Activated naive CD4-positive, alpha-beta T cell treated with anti-CD3 and anti-CD28 coated beads, Interleukin-2, amount 50 U/mL, for 72 hours (primary cell): ENCODE measurements around the gene CLCN4. TPM values are rescaled to one million over a fixed set of nuclear protein-coding genes. Genes with fewer than 3 reads are reported as not detected.

Experiments
- ATAC-seq, 2 donors: fragments of 150-1000 bp; cut with Tn5 transposase; 2 replicates each; pipeline ENCODE4 v1.10.0; 2021; ENCODE audit warnings: mild to moderate bottlenecking in 2 of 2, moderate library complexity in 2 of 2
- DNase-seq, 2 donors: peaks; one replicate each; pipeline ENCODE4 v3.0.0; 2021 to 2022; ENCODE audit warnings: low spot score in 2 of 2
- H3K27ac Mint-ChIP-seq, 2 donors: one replicate each; pipeline ENCODE4 v1.8.0; 2022; ENCODE audit warnings: mild to moderate bottlenecking in 2 of 2, mixed read lengths in 2 of 2
- H3K36me3 Mint-ChIP-seq, 2 donors: one replicate each; pipeline ENCODE4 v1.8.0; 2022; ENCODE audit warnings: mixed read lengths in 2 of 2
- H3K9me3 Mint-ChIP-seq, 2 donors: one replicate each; pipeline ENCODE4 v1.8.0; 2022; ENCODE audit warnings: mixed read lengths in 2 of 2
- total RNA-seq, 2 donors: library from RNA; stranded (reverse); gene quantifications; one replicate each; pipeline ENCODE4 v1.2.3, GENCODE V29; 2022

Gene CLCN4
- total RNA-seq, 2 donors from 2014 or later = not detected

DNA sequence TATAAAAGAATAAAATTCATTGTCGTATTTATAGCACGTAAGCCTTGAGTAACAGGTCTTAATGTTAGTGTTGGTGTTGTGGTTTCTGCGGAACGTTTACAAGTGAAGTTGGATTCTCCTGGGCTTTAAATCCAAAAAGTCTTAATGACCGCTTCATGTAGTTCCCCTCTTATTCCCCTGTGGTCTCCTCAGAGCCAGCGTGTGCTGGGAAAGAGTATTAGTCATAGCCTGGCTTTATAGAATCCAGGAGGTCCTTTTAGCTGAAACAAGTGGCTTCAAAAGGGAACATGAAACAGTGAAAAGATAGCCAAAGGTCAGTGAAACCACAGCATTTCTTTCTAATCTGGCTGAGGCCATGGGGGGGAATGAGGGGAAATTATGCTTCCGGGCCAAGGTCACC is 79.1 kb downstream of the CLCN4 start:
- H3K36me3 Mint-ChIP-seq = no peaks in the 10 kb centered on the region
- ATAC-seq = no peak

DNA sequence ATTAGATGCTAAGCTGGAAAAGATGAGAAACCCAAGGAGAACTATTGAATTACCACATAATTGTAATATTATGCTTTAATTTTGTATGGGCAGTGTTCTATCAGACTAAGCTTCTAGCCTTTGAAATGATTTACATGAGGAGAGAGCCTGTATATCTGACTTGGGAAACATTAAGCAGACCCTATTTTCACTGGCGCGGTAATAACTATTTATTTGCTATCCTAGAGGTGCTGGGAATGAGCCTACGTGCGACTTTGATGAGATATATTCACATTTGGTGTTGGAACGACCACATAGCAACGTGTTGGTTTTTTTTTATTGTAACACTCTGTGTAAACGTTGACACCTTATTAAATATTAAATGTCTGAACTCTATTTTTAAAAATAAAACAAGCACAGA is 80.5 kb downstream of the CLCN4 start:
- no peak for ATAC-seq
- H3K27ac Mint-ChIP-seq = no peak overlapping the region
- DNase-seq = no peak
- no peaks in the 10 kb centered on the region for H3K9me3 Mint-ChIP-seq
- no peaks in the 10 kb centered on the region for H3K36me3 Mint-ChIP-seq

More for the DNA sequence above, 79.1 kb downstream of the CLCN4 start:
- DNase-seq = no peak
- Mint-ChIP-seq H3K9me3 (no peaks in the 10 kb centered on the region), H3K27ac (no peak overlapping the region)

DNA sequence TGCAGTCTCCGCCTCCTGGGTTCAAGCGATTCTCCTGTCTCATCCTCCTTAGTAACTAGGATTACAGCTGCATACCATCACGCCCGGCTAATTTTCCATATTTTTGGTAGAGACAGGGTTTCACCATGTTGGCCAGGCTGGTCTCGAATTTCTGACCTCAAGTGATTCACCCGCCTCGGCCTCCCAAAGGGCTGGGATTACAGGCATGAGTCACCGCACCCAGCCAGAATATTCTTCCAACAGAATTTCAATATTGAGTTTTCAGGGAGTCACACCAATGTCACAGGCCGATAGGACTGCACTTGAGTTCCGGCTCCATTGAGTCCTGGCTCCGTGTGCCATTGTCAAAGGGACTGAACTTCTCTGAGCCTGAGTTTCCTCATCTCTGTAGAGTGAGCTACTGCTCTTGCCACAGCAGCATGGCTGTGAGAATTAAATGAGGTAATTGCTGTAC is 82.9 kb downstream of the CLCN4 start:
- no peaks in the 10 kb centered on the region for H3K36me3 Mint-ChIP-seq
- ATAC-seq (no peak), DNase-seq (no peak)
- H3K9me3 Mint-ChIP-seq = no peaks in the 10 kb centered on the region
- H3K27ac Mint-ChIP-seq = no peak overlapping the region

GRCh38 chrX:10240918-10241317 is 84.1 kb downstream of the CLCN4 start:
- ATAC-seq (no peak), DNase-seq (no peak)
- H3K27ac Mint-ChIP-seq = no peak overlapping the region
- H3K9me3 Mint-ChIP-seq = no peaks in the 10 kb centered on the region
- H3K36me3 Mint-ChIP-seq = no peaks in the 10 kb centered on the region

DNA sequence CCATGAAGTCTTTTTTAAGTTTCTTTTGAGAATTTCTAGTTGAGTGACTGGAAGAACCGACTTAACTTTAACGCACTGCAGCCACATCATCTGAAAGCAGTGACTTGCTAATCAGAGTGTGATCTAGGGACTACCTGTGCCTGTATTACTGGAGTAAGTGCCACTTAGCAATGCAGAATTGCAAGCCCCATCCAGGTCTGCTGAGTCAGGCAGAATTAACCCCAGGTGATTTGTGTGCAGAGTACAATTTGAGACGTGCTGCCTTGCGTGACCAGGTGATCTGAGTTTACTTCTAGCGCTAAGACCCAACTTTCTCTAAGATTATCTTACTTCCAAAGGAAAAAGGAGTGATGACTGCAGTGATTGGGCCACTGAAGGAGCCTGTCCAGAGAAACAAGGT is 85.3 kb downstream of the CLCN4 start:
- Mint-ChIP-seq H3K9me3 (no peaks in the 10 kb centered on the region), H3K36me3 (no peaks in the 10 kb centered on the region), H3K27ac (no peak overlapping the region)
- ATAC-seq (no peak), DNase-seq (no peak)

DNA sequence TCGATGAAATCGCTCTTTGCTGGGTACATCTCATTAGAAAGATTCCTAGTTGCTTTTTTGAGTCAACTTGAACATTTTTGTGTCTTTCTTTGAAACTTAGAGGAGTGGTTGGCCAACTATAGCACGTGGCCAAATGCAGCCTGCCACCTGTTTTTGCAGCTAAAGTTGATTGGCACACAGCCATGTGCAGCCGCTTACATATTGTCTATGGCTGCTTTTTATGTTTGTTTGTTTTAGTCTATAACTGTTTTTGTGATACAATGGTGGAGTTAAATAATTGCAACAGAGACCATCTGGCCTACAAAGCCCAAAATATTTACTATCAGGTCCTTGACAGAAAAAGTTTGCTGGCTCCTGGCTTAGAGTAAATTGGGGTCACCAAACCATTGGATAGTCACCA is 86.3 kb downstream of the CLCN4 start:
- H3K9me3 Mint-ChIP-seq = no peaks in the 10 kb centered on the region
- H3K27ac Mint-ChIP-seq = no peak overlapping the region
- ATAC-seq = no peak
- H3K36me3 Mint-ChIP-seq = no peaks in the 10 kb centered on the region
- no peak for DNase-seq

DNA sequence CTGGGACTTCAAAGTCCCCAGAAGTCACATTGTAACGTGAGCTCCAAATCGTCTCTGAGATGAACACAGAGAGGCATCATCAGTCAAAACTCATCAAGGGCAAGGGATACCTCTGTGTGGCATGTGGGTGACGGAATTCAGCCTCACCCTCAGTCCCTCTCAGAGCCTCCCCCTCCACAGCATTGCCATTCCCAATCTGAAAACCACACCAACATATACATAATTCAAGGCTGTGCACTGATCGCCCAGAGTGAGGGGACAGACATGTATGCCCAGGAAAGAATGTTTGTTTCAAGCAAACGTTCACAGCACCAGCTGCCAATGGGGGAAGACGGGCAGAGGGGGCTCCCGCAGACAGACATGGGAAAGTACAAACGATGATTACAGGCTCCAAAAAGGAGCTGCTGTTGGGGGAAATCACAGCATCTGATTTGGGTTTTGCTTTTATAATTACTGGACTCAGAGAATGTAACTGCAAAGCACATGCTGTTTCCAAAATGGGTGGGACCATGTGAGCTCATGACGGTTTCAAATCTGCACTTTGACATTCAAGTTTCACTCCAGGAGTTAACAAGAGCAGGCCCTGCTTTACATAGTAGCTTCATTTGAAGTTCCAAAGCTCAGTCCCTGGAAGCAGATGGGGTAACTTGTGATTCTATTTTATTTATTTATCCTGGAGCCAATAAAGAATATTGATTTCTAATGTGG is 88.3 kb downstream of the CLCN4 start:
- Mint-ChIP-seq H3K9me3 (no peaks in the 10 kb centered on the region), H3K27ac (no peak overlapping the region), H3K36me3 (no peaks in the 10 kb centered on the region)
- ATAC-seq (no peak), DNase-seq (no peak)

GRCh38 chrX:10245886-10246285 is 89.1 kb downstream of the CLCN4 start:
- no peak for ATAC-seq
- Mint-ChIP-seq H3K9me3 (no peaks in the 10 kb centered on the region), H3K27ac (no peak overlapping the region), H3K36me3 (no peaks in the 10 kb centered on the region)
- DNase-seq = no peak

DNA sequence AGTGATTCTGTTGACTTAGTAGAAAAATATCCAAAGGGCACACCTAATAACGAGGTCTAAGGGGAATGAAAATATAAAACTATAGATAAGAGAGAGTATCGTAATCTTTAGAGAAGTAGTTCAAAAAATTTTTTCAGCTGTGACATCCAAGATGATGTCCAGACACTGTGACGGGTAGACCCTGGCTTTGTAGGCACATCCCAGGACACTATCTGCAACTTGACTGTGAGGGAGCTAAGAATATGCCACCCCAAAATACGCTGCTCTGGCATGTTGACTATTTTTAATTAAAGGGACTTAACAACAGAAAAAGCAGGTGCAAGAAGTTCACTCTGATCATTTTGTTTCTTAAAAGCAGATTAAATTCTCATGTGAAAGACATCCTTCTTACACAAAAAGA is 89.5 kb downstream of the CLCN4 start:
- H3K36me3 Mint-ChIP-seq = no peaks in the 10 kb centered on the region
- H3K27ac Mint-ChIP-seq = no peak overlapping the region
- ATAC-seq (no peak), DNase-seq (no peak)
- H3K9me3 Mint-ChIP-seq = no peaks in the 10 kb centered on the region

GRCh38 chrX:10246846-10247245 is 90.1 kb downstream of the CLCN4 start:
- Mint-ChIP-seq H3K27ac (no peak overlapping the region), H3K9me3 (no peaks in the 10 kb centered on the region), H3K36me3 (no peaks in the 10 kb centered on the region)
- ATAC-seq (no peak), DNase-seq (no peak)

- no peak for DNase-seq
- Mint-ChIP-seq H3K9me3 (no peaks in the 10 kb centered on the region), H3K27ac (no peak overlapping the region), H3K36me3 (no peaks in the 10 kb centered on the region)
- ATAC-seq = no peak
Measured at GRCh38 chrX:10254739-10255138, 98.0 kb downstream of the CLCN4 start.

- Mint-ChIP-seq H3K27ac (no peak overlapping the region), H3K9me3 (no peaks in the 10 kb centered on the region), H3K36me3 (no peaks in the 10 kb centered on the region)
- no peak for DNase-seq
- ATAC-seq = no peak
Measured at GRCh38 chrX:10259716-10260115, 102.9 kb downstream of the CLCN4 start.

GRCh38 chrX:10265775-10266174 is 109.0 kb downstream of the CLCN4 start:
- Mint-ChIP-seq H3K27ac (no peak overlapping the region), H3K9me3 (no peaks in the 10 kb centered on the region), H3K36me3 (no peaks in the 10 kb centered on the region)
- DNase-seq (no peak), ATAC-seq (peak; percentile 35 to 55)

- DNase-seq = no peak
- ATAC-seq = no peak
- Mint-ChIP-seq H3K9me3 (no peaks in the 10 kb centered on the region), H3K27ac (no peak overlapping the region), H3K36me3 (no peaks in the 10 kb centered on the region)
Measured at GRCh38 chrX:10278716-10279115, 121.9 kb downstream of the CLCN4 start.

GRCh38 chrX:10280071-10280470 is 123.3 kb downstream of the CLCN4 start:
- Mint-ChIP-seq H3K9me3 (no peaks in the 10 kb centered on the region), H3K27ac (no peak overlapping the region), H3K36me3 (no peaks in the 10 kb centered on the region)
- ATAC-seq (no peak), DNase-seq (no peak)

GRCh38 chrX:10282490-10282889 is 125.7 kb downstream of the CLCN4 start:
- no peaks in the 10 kb centered on the region for H3K36me3 Mint-ChIP-seq
- DNase-seq (no peak), ATAC-seq (no peak)
- no peaks in the 10 kb centered on the region for H3K9me3 Mint-ChIP-seq
- H3K27ac Mint-ChIP-seq = no peak overlapping the region

DNA sequence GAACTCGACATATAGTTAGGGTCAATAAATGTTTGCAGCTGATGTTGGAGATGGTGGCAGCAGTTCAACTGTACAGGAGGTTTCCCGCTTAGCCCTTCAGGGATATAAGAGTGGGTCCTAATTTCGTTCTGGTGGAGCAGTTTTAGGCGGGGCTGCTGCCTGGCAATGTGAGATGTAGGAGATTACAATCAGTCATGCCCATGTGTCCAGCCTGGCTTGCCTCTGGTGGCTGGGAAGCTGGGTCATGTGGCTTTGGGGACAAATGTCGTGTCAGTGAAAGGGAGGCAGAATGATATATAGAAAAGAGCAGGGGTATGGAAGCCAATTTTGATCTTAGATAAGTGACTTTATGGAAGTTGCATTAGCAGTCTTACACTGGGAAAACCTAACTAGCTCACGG is 129.4 kb downstream of the CLCN4 start:
- ATAC-seq (no peak), DNase-seq (no peak)
- Mint-ChIP-seq H3K36me3 (no peaks in the 10 kb centered on the region), H3K9me3 (peaks cover 0 to 7% of the 10 kb centered on the region in 2 donors), H3K27ac (no peak overlapping the region)
